ENCODE results near the gene RALGAPA2. TPM values are rescaled to one million over a fixed set of nuclear protein-coding genes. Genes with fewer than 3 reads are reported as not detected.

RALGAPA2 gene
- total RNA-seq, 1 donor from 2014 or later, result 22.1 TPM

DNA sequence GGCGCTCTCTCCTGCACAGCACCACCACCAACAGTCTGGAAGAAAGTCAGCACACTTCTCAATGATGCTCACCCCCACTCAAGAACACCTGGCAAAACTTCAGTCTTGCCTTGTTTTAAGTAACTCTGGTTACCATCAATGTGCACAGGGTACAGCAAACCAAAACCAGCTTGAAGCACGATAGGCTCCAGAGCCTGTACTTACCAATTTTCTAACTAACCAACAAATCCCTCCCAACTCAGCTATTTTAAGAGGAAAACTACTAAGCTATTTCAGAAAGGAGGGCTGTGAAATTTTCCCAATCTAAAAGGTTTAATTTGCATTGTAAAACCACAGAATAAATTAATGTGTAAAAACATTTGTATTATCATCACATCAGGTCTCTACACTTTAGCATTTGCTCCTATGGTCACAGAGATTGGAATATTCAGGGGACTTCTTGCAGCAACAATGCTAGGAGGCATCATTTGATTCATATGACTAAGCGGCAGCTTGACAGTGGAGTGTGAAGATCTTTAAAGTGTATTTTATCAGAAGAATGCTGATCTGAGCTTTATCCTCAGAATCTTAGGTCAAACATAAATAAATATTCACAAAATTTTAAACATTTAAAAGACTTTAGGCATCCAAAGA lies 82.8 kb downstream of the RALGAPA2 start:
- no peaks in the 10 kb centered on the region for H3K4me1 Mint-ChIP-seq (ENCODE audit: low read depth)
- DNase-seq (ENCODE audit: low spot score), result no peak
- H3K27me3 Mint-ChIP-seq (ENCODE audit: low read depth), result no peaks in the 10 kb centered on the region
- H3K36me3 Mint-ChIP-seq (ENCODE audit: low read depth), result peaks cover 18% of the 10 kb centered on the region
- H3K9me3 Mint-ChIP-seq, result no peaks in the 10 kb centered on the region
- H3K4me3 Mint-ChIP-seq (ENCODE audit: low read depth), result no peak overlapping the region
- no peak overlapping the region for H3K27ac Mint-ChIP-seq
- intact Hi-C loops (cut with micrococcal nuclease), result no loop called here

DNA sequence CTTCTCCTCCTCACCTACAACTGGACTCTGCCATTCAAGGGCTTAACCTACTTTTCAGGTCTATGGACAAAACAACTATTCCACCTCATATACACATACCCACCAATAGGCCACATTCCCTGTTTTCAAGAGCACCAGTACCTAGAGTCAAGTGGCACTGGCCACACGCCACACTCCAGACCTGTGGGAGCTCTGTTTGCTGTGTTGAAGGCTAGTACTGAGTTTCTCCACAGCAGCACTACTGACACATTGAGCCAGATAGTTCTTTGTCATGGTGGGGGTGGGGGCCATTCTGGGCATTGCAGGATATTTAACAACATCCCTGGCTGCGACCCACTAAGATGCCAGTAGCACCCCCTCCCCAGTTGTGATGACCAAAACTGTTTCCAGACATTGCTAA lies 84.1 kb downstream of the RALGAPA2 start:
- Mint-ChIP-seq H3K4me1 (ENCODE audit: low read depth) (no peaks in the 10 kb centered on the region), H3K9me3 (no peaks in the 10 kb centered on the region), H3K27me3 (ENCODE audit: low read depth) (no peaks in the 10 kb centered on the region), H3K27ac (no peak overlapping the region), H3K36me3 (ENCODE audit: low read depth) (peaks cover 11% of the 10 kb centered on the region), H3K4me3 (ENCODE audit: low read depth) (no peak overlapping the region)
- intact Hi-C loops (cut with micrococcal nuclease), result no loop called here
- DNase-seq (ENCODE audit: low spot score), result no peak

DNA sequence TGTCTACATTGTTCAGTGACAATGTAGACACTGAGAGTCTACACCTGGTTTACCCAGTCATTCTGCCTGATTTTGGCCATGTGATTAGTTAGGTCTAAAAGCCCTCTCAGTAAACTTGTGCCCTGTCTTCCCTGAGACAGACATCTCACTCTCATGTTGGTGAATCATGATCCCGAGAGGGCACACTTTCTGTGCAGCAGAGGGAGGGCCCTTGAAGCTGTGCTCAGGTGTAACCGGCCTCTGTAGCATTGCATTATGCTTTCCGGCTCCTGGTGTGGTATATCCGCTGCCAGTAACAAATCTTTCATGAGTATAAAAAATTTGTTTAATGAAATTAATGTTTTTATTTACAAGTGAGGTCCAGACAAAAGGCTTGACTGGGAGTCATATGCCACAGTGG lies 85.0 kb downstream of the RALGAPA2 start:
- H3K9me3 Mint-ChIP-seq, result no peaks in the 10 kb centered on the region
- no peaks in the 10 kb centered on the region for H3K4me1 Mint-ChIP-seq (ENCODE audit: low read depth)
- H3K36me3 Mint-ChIP-seq (ENCODE audit: low read depth), result peaks cover 11% of the 10 kb centered on the region
- no peak overlapping the region for H3K4me3 Mint-ChIP-seq (ENCODE audit: low read depth)
- no peak overlapping the region for H3K27ac Mint-ChIP-seq
- intact Hi-C loops (cut with micrococcal nuclease), result no loop called here
- DNase-seq (ENCODE audit: low spot score), result no peak
- no peaks in the 10 kb centered on the region for H3K27me3 Mint-ChIP-seq (ENCODE audit: low read depth)

DNA sequence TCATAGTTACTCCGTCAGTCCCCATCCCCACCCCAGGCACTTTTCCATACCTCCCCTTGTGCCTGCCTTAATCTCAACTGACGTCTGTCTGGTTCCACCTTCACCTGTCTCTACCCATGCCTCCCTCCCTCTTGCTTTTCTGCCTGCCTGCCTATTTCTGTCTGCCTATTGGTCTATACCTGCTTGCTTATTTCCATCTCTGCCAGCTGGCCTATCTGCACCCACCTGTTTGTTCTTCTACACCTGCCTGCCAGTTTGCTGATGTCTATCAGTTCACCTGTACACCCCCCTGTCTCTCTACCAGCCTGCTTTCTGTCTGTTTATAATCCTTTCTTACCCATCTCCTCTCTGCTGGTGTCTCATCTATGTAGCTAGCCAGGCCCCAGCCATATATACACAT lies 87.5 kb downstream of the RALGAPA2 start:
- Mint-ChIP-seq H3K27me3 (ENCODE audit: low read depth) (no peaks in the 10 kb centered on the region), H3K9me3 (no peaks in the 10 kb centered on the region), H3K4me3 (ENCODE audit: low read depth) (no peak overlapping the region), H3K36me3 (ENCODE audit: low read depth) (peaks cover 15% of the 10 kb centered on the region), H3K4me1 (ENCODE audit: low read depth) (no peaks in the 10 kb centered on the region), H3K27ac (no peak overlapping the region)
- no peak for DNase-seq (ENCODE audit: low spot score)
- intact Hi-C loops (cut with micrococcal nuclease), result no loop called here

DNA sequence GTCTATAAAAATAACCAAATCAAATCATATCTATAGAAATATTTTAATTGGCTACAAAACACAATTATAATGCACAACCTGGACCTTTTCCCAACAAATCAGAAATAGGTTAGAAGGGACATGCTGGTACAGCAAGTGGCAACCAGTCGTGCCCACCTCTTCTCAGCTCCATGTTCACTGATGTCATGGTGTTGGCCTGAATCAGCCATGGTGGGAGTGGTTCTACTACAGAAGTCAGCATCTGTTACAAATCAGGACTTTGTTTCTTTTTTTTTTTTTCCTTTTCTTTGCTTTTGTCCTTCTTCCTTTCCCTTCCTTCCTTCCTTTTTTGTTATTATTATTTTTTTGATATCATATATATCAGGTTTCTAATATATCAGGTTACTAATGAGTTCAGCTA lies 91.2 kb downstream of the RALGAPA2 start:
- Mint-ChIP-seq H3K36me3 (ENCODE audit: low read depth) (peaks cover 4% of the 10 kb centered on the region), H3K4me3 (ENCODE audit: low read depth) (no peak overlapping the region), H3K4me1 (ENCODE audit: low read depth) (no peaks in the 10 kb centered on the region), H3K27ac (no peak overlapping the region), H3K27me3 (ENCODE audit: low read depth) (no peaks in the 10 kb centered on the region), H3K9me3 (no peaks in the 10 kb centered on the region)
- DNase-seq (ENCODE audit: low spot score), result no peak
- intact Hi-C loops (cut with micrococcal nuclease), result no loop called here

DNA sequence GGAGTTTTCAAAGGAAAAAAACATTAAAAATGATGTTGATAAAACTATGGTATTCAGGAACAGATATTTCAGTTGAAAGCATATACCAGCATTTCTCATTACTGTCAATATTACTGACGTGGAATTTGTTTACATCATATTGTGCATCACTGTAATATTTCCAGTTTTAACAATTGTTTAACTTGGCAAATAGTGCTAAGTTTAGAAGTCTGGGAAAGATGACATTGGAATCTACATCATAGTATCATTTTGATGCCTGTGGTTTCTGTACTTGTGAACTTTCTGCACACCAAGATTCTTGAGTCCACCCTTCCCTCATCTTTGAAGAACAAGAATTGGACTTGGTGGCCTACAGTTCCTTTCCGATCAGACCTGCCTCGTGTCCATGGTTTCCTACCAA lies 98.1 kb downstream of the RALGAPA2 start:
- Mint-ChIP-seq H3K4me3 (ENCODE audit: low read depth) (no peak overlapping the region), H3K36me3 (ENCODE audit: low read depth) (peaks cover 6% of the 10 kb centered on the region), H3K4me1 (ENCODE audit: low read depth) (no peaks in the 10 kb centered on the region), H3K9me3 (no peaks in the 10 kb centered on the region), H3K27me3 (ENCODE audit: low read depth) (no peaks in the 10 kb centered on the region), H3K27ac (no peak overlapping the region)
- intact Hi-C loops (cut with micrococcal nuclease), result no loop called here
- no peak for DNase-seq (ENCODE audit: low spot score)

DNA sequence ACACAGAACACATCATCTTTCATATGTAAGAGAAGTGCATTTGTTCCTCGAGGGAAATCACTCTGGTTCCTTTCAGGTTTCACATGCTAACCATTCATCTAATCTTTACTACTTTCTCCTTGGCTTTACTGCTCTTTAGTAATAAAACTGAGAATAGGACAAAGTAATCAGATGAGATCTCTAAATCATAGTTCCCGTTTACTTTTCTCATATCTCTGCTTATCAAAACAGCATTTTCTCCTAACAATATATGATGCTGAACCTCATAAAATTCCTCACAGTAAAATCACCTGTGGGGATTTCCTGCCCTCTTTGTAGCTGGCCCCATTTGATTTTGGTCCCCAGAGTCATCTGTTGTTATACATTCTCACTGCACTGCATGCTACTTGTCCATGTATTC lies 100.2 kb downstream of the RALGAPA2 start:
- Mint-ChIP-seq H3K9me3 (no peaks in the 10 kb centered on the region), H3K4me3 (ENCODE audit: low read depth) (no peak overlapping the region), H3K36me3 (ENCODE audit: low read depth) (peaks cover 6% of the 10 kb centered on the region), H3K4me1 (ENCODE audit: low read depth) (peaks cover 1% of the 10 kb centered on the region), H3K27ac (no peak overlapping the region), H3K27me3 (ENCODE audit: low read depth) (no peaks in the 10 kb centered on the region)
- DNase-seq (ENCODE audit: low spot score), result no peak
- intact Hi-C loops (cut with micrococcal nuclease), result no loop called here

DNA sequence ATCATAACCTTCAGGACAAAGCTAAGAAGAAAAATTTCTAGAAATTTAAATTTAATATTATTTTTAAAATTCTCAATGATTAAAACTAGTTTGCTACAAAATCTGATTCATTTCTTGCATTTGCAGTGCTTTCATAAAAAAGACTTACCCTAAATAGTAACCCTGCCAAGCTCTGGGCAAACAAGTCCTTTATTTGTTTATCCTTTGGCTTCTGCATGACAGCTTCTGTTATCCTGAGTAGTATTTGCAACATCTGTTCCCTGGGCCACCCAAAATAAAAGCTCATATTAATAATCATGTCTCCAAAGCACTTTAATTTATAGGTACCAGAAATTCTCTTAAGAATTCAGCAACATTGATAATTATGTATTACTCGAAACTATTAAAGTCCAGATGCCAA lies 101.3 kb downstream of the RALGAPA2 start:
- no peak overlapping the region for H3K27ac Mint-ChIP-seq

DNA sequence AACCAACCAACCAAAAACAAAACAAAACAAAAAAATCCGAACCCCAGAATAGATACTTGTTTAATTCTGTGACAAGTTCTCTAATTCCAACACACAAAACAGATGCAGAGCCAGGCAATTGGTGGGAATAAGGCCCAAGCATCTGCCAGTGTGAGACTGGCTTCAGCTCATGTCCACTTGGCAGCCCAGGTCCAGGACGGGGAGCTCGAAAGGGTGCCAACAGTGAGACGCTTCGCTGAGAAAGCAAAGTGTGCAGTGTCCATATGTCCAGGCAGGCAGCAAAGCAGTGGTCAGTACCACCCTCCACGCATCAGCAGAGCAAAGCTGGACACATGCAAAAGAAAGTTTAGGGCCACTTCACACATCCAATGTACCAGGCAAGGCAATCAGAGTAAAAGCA lies 102.9 kb downstream of the RALGAPA2 start:
- Mint-ChIP-seq H3K4me3 (ENCODE audit: low read depth) (no peak overlapping the region), H3K4me1 (ENCODE audit: low read depth) (peaks cover 1% of the 10 kb centered on the region), H3K9me3 (no peaks in the 10 kb centered on the region), H3K27me3 (ENCODE audit: low read depth) (no peaks in the 10 kb centered on the region), H3K36me3 (ENCODE audit: low read depth) (peaks cover 6% of the 10 kb centered on the region), H3K27ac (no peak overlapping the region)
- no peak for DNase-seq (ENCODE audit: low spot score)
- intact Hi-C loops (cut with micrococcal nuclease), result no loop called here

More for the DNA sequence above, 101.3 kb downstream of the RALGAPA2 start:
- H3K4me3 Mint-ChIP-seq (ENCODE audit: low read depth), result no peak overlapping the region
- no peaks in the 10 kb centered on the region for H3K27me3 Mint-ChIP-seq (ENCODE audit: low read depth)
- H3K36me3 Mint-ChIP-seq (ENCODE audit: low read depth), result peaks cover 6% of the 10 kb centered on the region
- intact Hi-C loops (cut with micrococcal nuclease), result no loop called here
- no peak for DNase-seq (ENCODE audit: low spot score)
- no peaks in the 10 kb centered on the region for H3K9me3 Mint-ChIP-seq
- H3K4me1 Mint-ChIP-seq (ENCODE audit: low read depth), result peaks cover 1% of the 10 kb centered on the region

DNA sequence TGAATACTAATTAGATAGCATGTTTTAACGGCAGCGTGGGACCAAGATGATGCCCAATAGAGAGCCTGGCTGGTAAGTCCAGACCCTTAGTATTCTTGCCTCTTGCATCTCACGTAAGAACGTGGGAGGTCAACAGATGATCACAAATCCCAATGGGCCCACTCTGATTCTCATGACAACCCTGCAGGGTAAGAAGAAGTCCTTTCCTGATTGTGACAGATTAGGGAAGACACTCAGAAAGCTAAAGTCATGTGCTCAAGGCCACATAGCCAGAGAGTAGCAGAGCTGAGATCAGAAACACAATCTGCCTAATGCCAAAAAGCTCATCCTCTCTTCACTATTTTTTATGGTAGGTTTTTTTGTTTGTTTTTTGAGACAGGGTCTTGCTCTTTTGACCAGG lies 103.8 kb downstream of the RALGAPA2 start:
- DNase-seq (ENCODE audit: low spot score), result no peak
- peaks cover 4% of the 10 kb centered on the region for H3K36me3 Mint-ChIP-seq (ENCODE audit: low read depth)
- no peaks in the 10 kb centered on the region for H3K27me3 Mint-ChIP-seq (ENCODE audit: low read depth)
- H3K4me1 Mint-ChIP-seq (ENCODE audit: low read depth), result peaks cover 4% of the 10 kb centered on the region
- no peak overlapping the region for H3K27ac Mint-ChIP-seq
- no peak overlapping the region for H3K4me3 Mint-ChIP-seq (ENCODE audit: low read depth)
- no peaks in the 10 kb centered on the region for H3K9me3 Mint-ChIP-seq
- intact Hi-C loops (cut with micrococcal nuclease), result no loop called here

DNA sequence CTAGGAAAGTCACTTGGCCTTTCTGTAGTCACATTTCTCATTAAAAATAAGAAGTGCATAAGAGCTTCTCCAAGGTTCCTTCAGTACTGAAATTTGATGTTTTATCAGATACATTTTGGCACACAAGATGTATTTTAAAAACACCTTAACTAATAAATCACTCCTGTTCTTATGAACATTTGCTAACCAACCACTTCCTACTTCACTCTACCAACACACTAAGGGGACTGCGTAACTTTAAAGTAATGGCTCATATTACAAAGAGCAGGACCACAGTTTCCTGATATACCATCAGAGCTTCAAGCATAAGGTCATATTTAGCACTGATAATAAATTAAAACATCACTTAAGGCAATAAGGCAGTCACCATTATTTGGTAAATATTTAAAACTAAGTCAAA lies 104.4 kb downstream of the RALGAPA2 start:
- H3K36me3 Mint-ChIP-seq (ENCODE audit: low read depth), result peaks cover 4% of the 10 kb centered on the region
- H3K4me1 Mint-ChIP-seq (ENCODE audit: low read depth), result peaks cover 8% of the 10 kb centered on the region
- H3K27ac Mint-ChIP-seq, result no peak overlapping the region
- intact Hi-C loops (cut with micrococcal nuclease), result no loop called here
- DNase-seq (ENCODE audit: low spot score), result no peak
- H3K4me3 Mint-ChIP-seq (ENCODE audit: low read depth), result no peak overlapping the region
- no peaks in the 10 kb centered on the region for H3K9me3 Mint-ChIP-seq
- H3K27me3 Mint-ChIP-seq (ENCODE audit: low read depth), result no peaks in the 10 kb centered on the region

DNA sequence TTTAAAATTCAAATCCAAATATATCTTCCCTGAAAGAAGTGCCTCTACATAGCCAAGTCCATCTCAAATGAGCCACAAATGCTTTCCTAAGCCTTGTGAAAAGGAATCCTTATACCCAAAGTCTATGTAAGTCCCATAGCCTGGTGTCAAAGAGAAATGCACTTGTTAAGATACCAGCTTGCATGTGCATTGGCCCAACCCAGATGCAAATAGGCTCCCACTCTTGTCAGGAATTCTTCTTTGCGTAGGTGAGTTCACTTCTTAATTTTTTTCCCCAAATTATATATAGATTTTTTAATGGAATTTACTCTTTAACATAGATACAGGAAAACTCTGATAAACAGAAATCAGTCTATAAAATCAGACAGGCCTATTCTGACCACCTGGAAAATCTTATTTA lies 105.6 kb downstream of the RALGAPA2 start:
- no peaks in the 10 kb centered on the region for H3K27me3 Mint-ChIP-seq (ENCODE audit: low read depth)
- H3K36me3 Mint-ChIP-seq (ENCODE audit: low read depth), result peaks cover 4% of the 10 kb centered on the region
- H3K4me3 Mint-ChIP-seq (ENCODE audit: low read depth), result no peak overlapping the region
- no peaks in the 10 kb centered on the region for H3K9me3 Mint-ChIP-seq
- no peak overlapping the region for H3K27ac Mint-ChIP-seq
- H3K4me1 Mint-ChIP-seq (ENCODE audit: low read depth), result peaks cover 8% of the 10 kb centered on the region
- intact Hi-C loops (cut with micrococcal nuclease), result no loop called here
- no peak for DNase-seq (ENCODE audit: low spot score)

DNA sequence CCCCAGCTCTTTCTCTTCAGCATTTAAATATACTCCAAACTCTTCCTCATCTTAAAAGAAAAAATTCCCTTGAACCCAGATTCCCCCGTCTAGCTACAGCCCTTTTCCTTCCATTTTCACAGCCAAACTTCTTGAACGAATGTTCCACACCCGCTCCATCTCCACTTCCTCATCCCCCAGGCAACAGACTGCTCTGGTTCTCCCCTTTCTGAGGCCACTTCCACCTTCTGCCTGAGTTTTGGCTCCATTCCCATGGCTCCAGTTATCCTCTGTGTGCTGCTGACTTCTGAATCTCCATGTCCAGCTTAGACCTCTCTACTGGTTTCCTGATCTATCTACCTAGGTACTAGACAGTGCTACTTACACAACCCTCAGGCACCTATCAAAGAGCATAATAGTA lies 106.4 kb downstream of the RALGAPA2 start:
- H3K4me1 Mint-ChIP-seq (ENCODE audit: low read depth), result peaks cover 8% of the 10 kb centered on the region
- peaks cover 4% of the 10 kb centered on the region for H3K36me3 Mint-ChIP-seq (ENCODE audit: low read depth)
- intact Hi-C loops (cut with micrococcal nuclease), result no loop called here
- no peak for DNase-seq (ENCODE audit: low spot score)
- no peaks in the 10 kb centered on the region for H3K27me3 Mint-ChIP-seq (ENCODE audit: low read depth)
- no peak overlapping the region for H3K4me3 Mint-ChIP-seq (ENCODE audit: low read depth)
- H3K9me3 Mint-ChIP-seq, result no peaks in the 10 kb centered on the region
- H3K27ac Mint-ChIP-seq, result no peak overlapping the region

DNA sequence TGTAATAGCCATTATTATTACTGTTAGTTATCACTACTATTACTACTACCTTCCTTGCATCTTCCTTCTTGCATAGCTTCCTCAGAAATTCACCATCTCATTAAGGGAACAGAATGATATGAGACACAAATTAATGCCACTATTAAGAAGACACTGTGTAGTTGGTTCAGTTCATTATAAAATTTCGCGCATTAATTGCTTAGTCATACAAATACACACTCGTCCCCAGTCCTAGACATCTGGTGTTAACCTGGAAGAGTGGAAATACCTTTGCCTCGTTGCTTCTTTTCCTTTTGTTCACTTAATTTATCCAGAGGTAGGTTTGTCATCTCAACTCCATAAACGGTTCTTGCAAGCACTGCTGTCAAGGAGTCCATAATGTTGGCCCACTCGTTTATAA lies 107.5 kb downstream of the RALGAPA2 start:
- Mint-ChIP-seq H3K27ac (no peak overlapping the region), H3K4me3 (ENCODE audit: low read depth) (no peak overlapping the region), H3K36me3 (ENCODE audit: low read depth) (peaks cover 4% of the 10 kb centered on the region), H3K4me1 (ENCODE audit: low read depth) (peaks cover 8% of the 10 kb centered on the region), H3K27me3 (ENCODE audit: low read depth) (no peaks in the 10 kb centered on the region), H3K9me3 (no peaks in the 10 kb centered on the region)
- no peak for DNase-seq (ENCODE audit: low spot score)
- intact Hi-C loops (cut with micrococcal nuclease), result no loop called here
